HepG2 (cell line): Measurements from ENCODE around the gene DLG5. TPM values are rescaled to one million over a fixed set of nuclear protein-coding genes. Genes with fewer than 3 reads are reported as not detected.

Source experiments
- ATAC-seq: fragments of 200-7000 bp; cut with Tn5 transposase; 3 replicates; pipeline ENCODE4 v1.9.1; 2020; ENCODE audit warnings: mild to moderate bottlenecking, moderate library complexity
- BruUV-seq: library from RNA; stranded (reverse); fragments of 400-500 nt; replicated peaks from 2 replicates; lab custom pipeline; 2021; lab: Mats Ljungman, UMichigan
- CTCF ChIA-PET: fragments of 300-600 bp; formaldehyde crosslinking; extraction: SDS; loops from one replicate; lab custom pipeline; 2021; ENCODE audit warnings: low total read pairs, inconsistent platforms, low intra/inter-chr PET ratio; lab: Yijun Ruan, JAX
- POLR2A ChIA-PET: fragments of 350-600 bp; sonication (Branson Sonifier 250); formaldehyde crosslinking; loops from one replicate; lab custom pipeline; 2020; ENCODE audit warnings: antibody characterized with exemption, inconsistent platforms; lab: Yijun Ruan, JAX
- DNase-seq: peaks from one replicate; pipeline ENCODE4 v3.0.0-alpha.2; 2015; ENCODE audit warnings: low spot score
- FAIRE-seq: peaks from 3 replicates; lab custom pipeline; 2011; peaks lifted over from hg19 to GRCh38; lab: Jason Lieb, UNC
- H2AFZ ChIP-seq: one replicate; pipeline ENCODE4 v1.6.1; 2011; ENCODE audit warnings: low read length, inconsistent platforms
- H3K27ac ChIP-seq: fragments of 300-600 bp; 3 replicates; pipeline ENCODE4 v1.8.0; 2011; ENCODE audit warnings: mixed run types, mild to moderate bottlenecking, mixed read lengths, low read length, inconsistent platforms; ENCODE audit not compliant: insufficient read depth; ENCODE audit errors: extremely low read length
- H3K27me3 ChIP-seq, 2 experiments: fragments of 200-600 bp in 1 of 2; 2 replicates in 1 of 2; 3 replicates in 1 of 2; pipeline versions ENCODE4 v1.6.0 to v1.8.0; 2011; ENCODE audit warnings: low read length in 2 of 2, mild to moderate bottlenecking in 2 of 2, moderate library complexity in 2 of 2, inconsistent platforms in 1 of 2; ENCODE audit not compliant: insufficient read depth in 2 of 2, control insufficient read depth in 1 of 2
- H3K36me3 ChIP-seq, 2 experiments: fragments of 200-600 bp in 1 of 2; replicated peaks in 1 of 2; 2 replicates in 1 of 2; 3 replicates in 1 of 2; pipeline versions ENCODE4 v1.5.1 to v1.8.0; 2011; ENCODE audit warnings: low read length in 2 of 2, inconsistent platforms in 1 of 2; ENCODE audit not compliant: insufficient read depth in 2 of 2, control insufficient read depth in 1 of 2
- H3K4me1 ChIP-seq: 2 replicates; pipeline ENCODE4 v1.5.1; 2012; ENCODE audit warnings: low read length, inconsistent platforms; ENCODE audit not compliant: insufficient read depth
- H3K4me2 ChIP-seq: 2 replicates; pipeline ENCODE4 v1.6.0; 2011; ENCODE audit warnings: low read depth, low read length, inconsistent platforms
- H3K4me3 ChIP-seq, 3 experiments: fragments of 200-600 bp in 1 of 3; sonication (generic), shearing (Covaris generic) in 1 of 3; replicated peaks in 1 of 3; 2 replicates each; pipeline ENCODE4 v1.5.1; 2011 to 2016; ENCODE audit warnings: low read length in 3 of 3, inconsistent platforms in 2 of 3, low read depth in 2 of 3, mild to moderate bottlenecking in 2 of 3, control low read depth in 1 of 3, mixed read lengths in 1 of 3; ENCODE audit not compliant: insufficient read depth in 1 of 3
- H3K79me2 ChIP-seq: one replicate; pipeline ENCODE4 v1.6.1; 2011; ENCODE audit warnings: low read length, inconsistent platforms; ENCODE audit not compliant: insufficient read depth
- H3K9ac ChIP-seq: 2 replicates; pipeline ENCODE4 v1.6.0; 2011; ENCODE audit warnings: mild to moderate bottlenecking, low read depth, low read length, inconsistent platforms; ENCODE audit not compliant: insufficient read depth
- H3K9me3 ChIP-seq: 2 replicates; pipeline ENCODE4 v1.5.1; 2012; ENCODE audit warnings: mild to moderate bottlenecking, low read length
- H4K20me1 ChIP-seq: 2 replicates; pipeline ENCODE4 v1.6.0; 2011; ENCODE audit warnings: inconsistent platforms, mild to moderate bottlenecking, low read length, moderate library complexity; ENCODE audit not compliant: insufficient read depth
- AGO2 ChIP-seq: fragments of 200-400 bp; formaldehyde crosslinking; optimal IDR thresholded peaks from 2 replicates; pipeline ENCODE3; 2017; ENCODE audit warnings: mild to moderate bottlenecking, low read depth, low read length, moderate library complexity
- CBX1 ChIP-seq: IDR thresholded peaks from one replicate; pipeline ENCODE4 v1.6.1; 2016; ENCODE audit warnings: antibody characterized with exemption, low read depth
- ELK4 ChIP-seq: sonication (generic); formaldehyde crosslinking; IDR thresholded peaks from 2 replicates; pipeline ENCODE4 v1.9.0; 2021; ENCODE audit warnings: missing genetic modification reagents, borderline replicate concordance
- EP300 ChIP-seq, 3 experiments: sonication (generic) in 1 of 3; formaldehyde crosslinking in 1 of 3; IDR thresholded peaks; 2 replicates each; pipeline versions ENCODE4 v1.5.1 to v1.6.1; 2011 to 2020; ENCODE audit warnings: low read depth in 2 of 3, low read length in 2 of 3, borderline replicate concordance in 1 of 3, improper control_type of control experiment in 1 of 3, mild to moderate bottlenecking in 1 of 3, missing genetic modification reagents in 1 of 3, moderate library complexity in 1 of 3
- ETV6 ChIP-seq: sonication (generic); formaldehyde crosslinking; conservative IDR thresholded peaks from 2 replicates; pipeline ENCODE4 v1.4.0; 2020; ENCODE audit warnings: missing genetic modification reagents
- HNF4A ChIP-seq: sonication (generic); formaldehyde crosslinking; IDR thresholded peaks from 2 replicates; pipeline ENCODE4 v1.4.0; 2020; ENCODE audit warnings: missing genetic modification reagents
- KLF12 ChIP-seq: sonication (generic); formaldehyde crosslinking; IDR thresholded peaks from 2 replicates; pipeline ENCODE4 v1.4.0; 2020; ENCODE audit warnings: missing genetic modification reagents, borderline replicate concordance
- NFE2L1 ChIP-seq: sonication (generic); formaldehyde crosslinking; IDR thresholded peaks from 2 replicates; pipeline ENCODE4 v1.4.0; 2020; ENCODE audit warnings: missing genetic modification reagents, mild to moderate bottlenecking, borderline replicate concordance
- PTBP1 ChIP-seq: fragments of 200-400 bp; formaldehyde crosslinking; IDR thresholded peaks from 2 replicates; pipeline ENCODE4 v1.6.1; 2018; ENCODE audit warnings: low read length, low read depth; ENCODE audit not compliant: poor library complexity, severe bottlenecking
- SP2 ChIP-seq: sonication (generic); formaldehyde crosslinking; IDR thresholded peaks from 2 replicates; pipeline ENCODE4 v1.5.1; 2020; ENCODE audit warnings: mild to moderate bottlenecking, missing genetic modification reagents
- ZFYVE20 ChIP-seq: sonication (generic); formaldehyde crosslinking; IDR thresholded peaks from 2 replicates; pipeline ENCODE4 v1.8.0; 2023; ENCODE audit warnings: low read depth, mild to moderate bottlenecking, moderate library complexity, missing genetic modification reagents, borderline replicate concordance
- ZNF263 ChIP-seq: sonication (generic); formaldehyde crosslinking; IDR thresholded peaks from 2 replicates; pipeline ENCODE4 v1.4.0; 2020; ENCODE audit warnings: missing genetic modification reagents
- ZNF292 ChIP-seq: sonication (generic); formaldehyde crosslinking; IDR thresholded peaks from 2 replicates; pipeline ENCODE4 v1.8.1; 2022; ENCODE audit warnings: mild to moderate bottlenecking, low read depth, missing genetic modification reagents, borderline replicate concordance
- ZNF550 ChIP-seq: sonication (generic); formaldehyde crosslinking; IDR thresholded peaks from 2 replicates; pipeline ENCODE4 v1.4.0; 2020; ENCODE audit warnings: mild to moderate bottlenecking, missing genetic modification reagents, borderline replicate concordance
- ZNF569 ChIP-seq: sonication (generic); formaldehyde crosslinking; IDR thresholded peaks from 2 replicates; pipeline ENCODE4 v1.5.0; 2020; ENCODE audit warnings: mild to moderate bottlenecking, missing genetic modification reagents, moderate library complexity, borderline replicate concordance
- ZNF747 ChIP-seq: sonication (generic); formaldehyde crosslinking; IDR thresholded peaks from 2 replicates; pipeline ENCODE4 v1.8.1; 2023; ENCODE audit warnings: missing genetic modification reagents, mild to moderate bottlenecking, borderline replicate concordance
- WGBS: methylation state at CpG from one replicate; pipeline ENCODE4 v1.1.6; 2017; ENCODE audit warnings: low lambda C conversion rate; 5-methylcytosine and 5-hydroxymethylcytosine counted together
- in situ Hi-C: cut with HindIII; loops from 2 replicates; pipeline ENCODE4 v1.10.0; 2017; ENCODE audit warnings: low pct_unique_long_range_greater_than_20kb; ENCODE audit not compliant: extremely low pct_ligation_motif_present
- intact Hi-C: fragments of 100-400 bp; cut with micrococcal nuclease; formaldehyde crosslinking; loops from one replicate; pipeline ENCODE4 v1.10.0; 2022; ENCODE audit not compliant: unreplicated experiment
- polyA plus RNA-seq, 8 experiments: library from polyadenylated mRNA; depleted of rRNA in 3 of 8; stranded (reverse) in 7 of 8; unstranded in 1 of 8; fragments of >200 nt; fragmentation: Illumina TruSeq in 4 of 8; extraction: Trizol in 4 of 8; gene quantifications; 2 replicates each; pipeline versions ENCODE4 v1.2.1 to v1.2.3, GENCODE V29; 2011 to 2016; ENCODE audit warnings: low read depth in 4 of 8, missing spikeins in 1 of 8, mixed read lengths in 1 of 8; ENCODE audit not compliant: insufficient read depth in 1 of 8
- total RNA-seq, 5 experiments: library from RNA; depleted of rRNA; stranded (reverse); fragments of >200 nt; fragmentation: Illumina TruSeq; extraction: Trizol; gene quantifications; 2 replicates each; pipeline ENCODE4 v1.2.3, GENCODE V29; 2016; ENCODE audit warnings: low read depth in 1 of 5

Gene DLG5
- total and polyA plus RNA-seq, 2 of the 13 experiments (the other 11 are each of a cell fraction or from before 2014, with no cell fraction given): 15.5 to 18.2 TPM

GRCh38 chr10:77904100-77904840, 22.3 kb downstream of the DLG5 start:
- Histone ChIP-seq H3K4me2 (no peak overlapping the region), H2AFZ (no peak overlapping the region)
- TF ChIP-seq HNF4A (CRISPR knock-in tag) (peak; percentile 62), ZNF292 (CRISPR knock-in tag) (no peak), ZNF747 (CRISPR knock-in tag) (no peak)
- TF ChIP-seq, all 625 proteins: peak for 1
- no peaks in the 10 kb centered on the region for H3K27me3 ChIP-seq
- POLR2A ChIA-PET: no interaction called here
- intact Hi-C loops (no loop called here), in situ Hi-C loops (no loop called here)
- H3K36me3 ChIP-seq: no peaks in the 10 kb centered on the region; a peak in 1 of 5 replicates
- FAIRE-seq (no peak), DNase-seq (no peak), ATAC-seq (no peak)
- 90% methylated on average over 8 of the region's 8 CpGs for WGBS
- H3K4me3 ChIP-seq: no peak overlapping the region
- no TSS peak for BruUV-seq
- H3K27ac ChIP-seq: no peak overlapping the region
- CTCF ChIA-PET: no interaction called here
- H4K20me1 ChIP-seq: 0 out of 2 replicates have a peak, but pooled peaks cover 3% of the 10 kb centered on the region
- H3K79me2 ChIP-seq: peaks cover 67% of the 10 kb centered on the region
- H3K9me3 ChIP-seq: no peaks in the 10 kb centered on the region
- H3K9ac ChIP-seq: no peak overlapping the region
- H3K4me1 ChIP-seq: peaks cover 78% of the 10 kb centered on the region

GRCh38 chr10:77902159-77902558, 24.4 kb downstream of the DLG5 start:
- no TSS peak for BruUV-seq
- Histone ChIP-seq H3K9ac (peak overlapping the region; percentile 33; the same call in 1 of the 2 replicates), H3K27ac (peak overlapping the region; percentile 33), H3K79me2 (peaks cover 60% of the 10 kb centered on the region), H2AFZ (no peak overlapping the region), H3K4me1 (peaks cover 73% of the 10 kb centered on the region), H3K27me3 (no peaks in the 10 kb centered on the region), H3K36me3 (no peaks in the 10 kb centered on the region; a peak in 1 of 5 replicates), H4K20me1 (0 out of 2 replicates have a peak, but pooled peaks cover 3% of the 10 kb centered on the region), H3K9me3 (no peaks in the 10 kb centered on the region), H3K4me2 (peak overlapping the region; percentile 34), H3K4me3 (peak overlapping the region in 1 of 3 experiments; percentile 5; a peak in 1 of 6 replicates)
- ChIA-PET POLR2A (interaction anchor here (1.3 to 1.7 kb wide), 2 partner anchors 8 to 13 kb away, joined by 6 read pairs; no protein-coding TSS in a partner anchor), CTCF (no interaction called here)
- no peak for FAIRE-seq
- ATAC-seq: peak; percentile 47
- intact Hi-C loops: no loop called here
- 27% methylated on average over 5 of the region's 5 CpGs for WGBS
- in situ Hi-C loops: no loop called here
- no peak for DNase-seq
- TF ChIP-seq ZNF550 (CRISPR knock-in tag) (no peak), AGO2 (no peak), KLF12 (CRISPR knock-in tag) (no peak), ZNF569 (CRISPR knock-in tag) (no peak), PTBP1 (no peak), ZFYVE20 (CRISPR knock-in tag) (no peak), CBX1 (no peak), SP2 (CRISPR knock-in tag) (no peak), EP300 (IDR thresholded peaks at IDR 0.05; ENCODE audit: low read depth in 2 of 2, low read length in 2 of 2) (peak in 1 of 2 experiments; percentile 38; a peak in 1 of 4 replicates), EP300 (CRISPR knock-in tag; IDR thresholded peaks at IDR 0.05; ENCODE audit: borderline replicate concordance) (0 out of 2 replicates have a peak, but pooled peaks have one; percentile 21), ZNF263 (CRISPR knock-in tag) (no peak), NFE2L1 (CRISPR knock-in tag) (no peak), ELK4 (no peak), ETV6 (no peak)
